Measurements from ENCODE around the gene RSPO4. TPM values are rescaled to one million over a fixed set of nuclear protein-coding genes. Genes with fewer than 3 reads are reported as not detected.

Gene RSPO4
- total RNA-seq, 1 experiment from 2014 or later = not detected

DNA sequence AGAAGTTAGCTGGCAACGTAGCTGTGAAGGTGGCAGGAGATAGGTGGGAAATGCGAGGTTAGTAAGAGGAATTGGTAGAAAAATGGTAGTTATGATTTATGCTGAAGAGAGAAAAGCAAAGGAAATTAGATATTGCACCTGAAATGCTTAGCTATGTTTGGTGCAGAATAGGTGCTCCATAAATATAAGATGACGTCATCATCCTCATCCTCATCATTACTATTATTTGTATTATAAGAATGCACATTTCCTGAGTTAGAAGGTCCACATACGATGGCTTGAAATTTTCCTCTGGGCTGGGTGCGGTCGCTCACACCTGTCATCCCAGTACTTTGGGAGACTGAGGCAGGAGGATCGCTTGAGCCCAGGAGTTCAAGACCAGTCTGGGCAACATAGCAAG lies 46.5 kb downstream of the RSPO4 start:
- DNase-seq (ENCODE audit: low read depth) = no peak
- in situ Hi-C loops (cut with HindIII; ENCODE audit: low pct_unique_long_range_greater_than_20kb, low sequenced_read_pairs) = no loop called here

DNA sequence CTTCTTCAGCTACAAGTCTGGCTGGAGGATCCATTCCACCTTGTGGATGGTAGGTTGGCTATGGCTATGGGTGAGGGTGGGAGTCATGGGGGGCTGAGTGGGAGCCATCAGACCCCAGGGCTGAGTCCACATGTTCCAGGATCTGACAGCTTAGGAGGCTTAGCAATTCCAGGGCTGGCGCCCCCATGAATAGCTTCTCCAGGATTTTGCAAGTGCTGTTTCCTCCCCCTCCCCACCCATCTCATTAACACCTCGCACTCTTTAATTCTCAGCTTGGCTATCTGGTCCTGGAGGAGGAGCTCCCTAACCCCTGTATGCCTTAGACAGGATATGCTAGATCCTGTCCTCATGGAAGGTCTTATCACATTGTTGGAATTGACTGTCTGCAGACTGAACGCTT lies 47.0 kb downstream of the RSPO4 start:
- DNase-seq (ENCODE audit: low read depth) = no peak
- in situ Hi-C loops (cut with HindIII; ENCODE audit: low pct_unique_long_range_greater_than_20kb, low sequenced_read_pairs) = no loop called here

DNA sequence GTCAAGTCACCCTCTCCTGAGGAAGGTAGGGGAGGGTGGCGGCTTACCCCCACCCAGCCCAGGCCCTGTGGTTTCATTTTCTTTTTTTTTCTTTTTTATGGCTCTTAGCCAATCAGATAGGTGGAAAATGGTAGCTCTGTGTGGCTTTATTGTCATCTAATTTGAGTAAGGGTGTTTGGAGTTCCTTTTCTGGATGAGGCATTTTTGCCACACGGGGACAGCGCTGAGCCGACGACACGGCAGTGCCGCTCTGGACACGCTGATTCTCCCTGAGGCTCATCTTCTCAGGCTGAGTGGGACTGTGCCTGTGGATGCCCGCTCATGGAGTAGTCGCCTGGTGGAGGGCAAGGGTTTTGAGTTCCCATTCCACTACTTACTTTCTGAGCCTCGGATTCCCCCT lies 48.4 kb downstream of the RSPO4 start:
- DNase-seq (ENCODE audit: low read depth) = peak; percentile 6
- in situ Hi-C loops (cut with HindIII; ENCODE audit: low pct_unique_long_range_greater_than_20kb, low sequenced_read_pairs) = no loop called here

DNA sequence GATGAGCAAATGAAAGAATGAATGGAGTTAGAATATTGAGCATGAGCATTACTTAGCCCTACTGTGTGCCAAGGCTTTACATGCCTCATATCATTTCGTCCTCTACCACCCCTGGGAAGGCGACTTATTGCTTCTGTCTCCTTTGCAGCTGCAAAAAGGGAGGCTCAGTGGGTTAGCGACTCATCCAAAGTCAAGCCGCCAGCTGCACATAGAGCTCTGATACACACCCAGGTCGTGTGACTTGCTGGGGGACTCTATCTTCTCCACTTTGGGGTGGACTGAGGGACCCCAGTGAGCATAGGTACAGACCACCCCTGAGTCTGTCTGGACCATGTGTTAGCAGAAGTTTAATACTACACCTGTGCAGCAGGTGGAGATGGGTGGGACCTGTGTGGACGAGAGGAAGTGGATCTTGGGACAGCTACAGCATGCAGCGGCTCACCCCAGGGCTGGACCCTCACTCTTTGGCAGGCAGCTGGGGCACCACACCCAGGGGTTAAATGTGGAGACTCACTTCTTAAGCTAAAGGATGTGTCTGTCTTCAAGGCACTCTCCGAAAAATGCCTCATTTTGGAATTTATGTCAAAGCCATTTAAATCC lies 49.8 kb downstream of the RSPO4 start:
- no peak for DNase-seq (ENCODE audit: low read depth)
- in situ Hi-C loops (cut with HindIII; ENCODE audit: low pct_unique_long_range_greater_than_20kb, low sequenced_read_pairs) = no loop called here

DNA sequence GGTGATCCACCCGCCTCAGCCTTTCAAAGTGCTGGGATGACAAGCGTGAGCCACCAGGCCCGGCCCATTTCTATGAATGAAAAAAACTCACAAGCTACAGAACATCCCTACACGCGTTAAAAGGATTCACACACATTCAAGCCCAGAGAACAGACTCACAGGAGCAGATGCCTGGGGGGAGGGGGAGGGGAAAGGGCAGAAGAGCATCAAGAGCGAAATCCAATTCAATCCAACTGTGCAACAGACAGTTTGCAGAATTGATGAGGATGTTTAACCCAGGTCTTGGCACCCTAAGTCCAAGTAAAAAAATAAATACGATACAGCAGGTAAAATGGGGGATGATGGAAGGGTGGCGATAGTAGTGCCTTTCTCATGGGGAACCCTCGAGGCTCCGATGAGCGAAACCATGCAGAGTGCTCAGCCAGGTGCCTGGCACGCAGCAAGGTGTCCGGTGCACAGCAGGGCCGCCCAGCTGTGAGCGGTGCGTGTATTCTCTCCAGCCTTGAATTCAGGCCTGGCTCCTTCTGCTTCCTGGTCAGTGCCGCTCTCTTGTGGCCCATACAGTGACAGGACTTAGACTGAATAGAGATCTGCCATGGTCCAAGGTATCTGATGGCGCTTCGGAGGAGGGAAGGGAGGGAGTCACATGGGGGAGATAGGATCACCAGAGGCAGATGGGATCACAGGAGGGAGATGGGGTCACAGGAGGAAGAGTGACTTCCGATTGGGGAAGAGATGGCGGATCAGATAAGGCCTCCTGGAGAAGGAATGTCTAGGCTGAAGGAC lies 50.5 kb downstream of the RSPO4 start:
- DNase-seq (ENCODE audit: low read depth) = no peak
- in situ Hi-C loops (cut with HindIII; ENCODE audit: low pct_unique_long_range_greater_than_20kb, low sequenced_read_pairs) = no loop called here

DNA sequence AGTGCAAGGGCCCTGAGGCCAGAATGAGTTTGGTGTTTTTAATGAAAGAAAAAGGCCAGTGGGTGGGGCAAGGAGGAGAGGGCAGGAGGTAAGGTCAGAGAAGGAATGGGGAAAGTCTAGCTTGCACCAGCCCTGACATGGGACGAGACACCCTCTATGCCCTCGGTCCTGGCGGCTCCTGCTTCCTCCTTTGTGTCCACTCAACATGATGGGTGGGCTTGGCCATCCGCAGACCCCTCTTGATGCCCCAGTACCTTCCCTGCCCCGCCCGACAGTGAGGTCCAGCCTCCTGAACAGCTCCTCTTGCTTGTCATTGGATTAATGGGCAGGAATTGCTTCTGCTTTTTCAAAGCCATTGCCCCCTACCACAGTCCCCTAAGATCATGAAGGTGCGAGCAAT lies 52.4 kb downstream of the RSPO4 start:
- in situ Hi-C loops (cut with HindIII; ENCODE audit: low pct_unique_long_range_greater_than_20kb, low sequenced_read_pairs) = no loop called here
- no peak for DNase-seq (ENCODE audit: low read depth)

DNA sequence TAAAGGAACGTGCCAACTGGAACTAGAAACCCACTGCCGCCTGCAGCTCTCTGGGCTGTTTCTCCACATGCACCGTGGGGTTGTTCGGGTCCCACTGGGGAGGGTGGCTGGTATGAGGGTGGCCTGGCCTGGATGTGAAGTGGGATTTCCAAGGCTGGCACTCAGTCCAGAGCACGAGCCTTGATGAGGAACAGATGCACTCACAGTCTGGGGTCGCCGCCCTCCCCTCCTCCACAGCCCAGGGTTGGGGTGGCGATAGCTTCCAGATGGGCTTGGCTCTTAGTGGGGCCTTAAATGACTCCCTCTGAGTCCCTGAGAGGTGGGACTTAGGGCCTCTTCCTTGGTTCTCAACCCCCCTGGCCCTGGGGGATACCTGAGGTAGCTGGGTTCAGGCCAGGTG lies 55.3 kb downstream of the RSPO4 start:
- in situ Hi-C loops (cut with HindIII; ENCODE audit: low pct_unique_long_range_greater_than_20kb, low sequenced_read_pairs) = no loop called here
- no peak for DNase-seq (ENCODE audit: low read depth)

DNA sequence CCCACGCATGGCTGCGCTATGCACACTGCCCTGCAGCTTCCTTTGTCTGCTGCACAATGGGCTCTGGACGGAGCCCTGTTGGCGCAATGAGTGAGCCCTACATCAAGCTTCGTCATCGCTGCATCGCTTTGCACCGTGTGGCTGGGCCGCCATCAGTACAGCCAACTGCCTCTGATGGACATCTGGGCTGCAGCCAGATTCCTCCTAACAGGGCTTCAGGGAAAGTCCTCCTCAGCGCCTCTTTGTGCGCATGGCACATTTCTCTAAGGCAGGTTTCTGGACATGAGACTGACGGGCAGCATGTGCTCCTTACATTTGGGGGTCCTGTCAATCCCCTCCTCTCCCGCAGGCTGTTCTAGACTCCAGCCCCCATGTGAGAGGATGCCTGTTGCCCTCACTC lies 56.3 kb downstream of the RSPO4 start:
- in situ Hi-C loops (cut with HindIII; ENCODE audit: low pct_unique_long_range_greater_than_20kb, low sequenced_read_pairs) = no loop called here
- DNase-seq (ENCODE audit: low read depth) = no peak

DNA sequence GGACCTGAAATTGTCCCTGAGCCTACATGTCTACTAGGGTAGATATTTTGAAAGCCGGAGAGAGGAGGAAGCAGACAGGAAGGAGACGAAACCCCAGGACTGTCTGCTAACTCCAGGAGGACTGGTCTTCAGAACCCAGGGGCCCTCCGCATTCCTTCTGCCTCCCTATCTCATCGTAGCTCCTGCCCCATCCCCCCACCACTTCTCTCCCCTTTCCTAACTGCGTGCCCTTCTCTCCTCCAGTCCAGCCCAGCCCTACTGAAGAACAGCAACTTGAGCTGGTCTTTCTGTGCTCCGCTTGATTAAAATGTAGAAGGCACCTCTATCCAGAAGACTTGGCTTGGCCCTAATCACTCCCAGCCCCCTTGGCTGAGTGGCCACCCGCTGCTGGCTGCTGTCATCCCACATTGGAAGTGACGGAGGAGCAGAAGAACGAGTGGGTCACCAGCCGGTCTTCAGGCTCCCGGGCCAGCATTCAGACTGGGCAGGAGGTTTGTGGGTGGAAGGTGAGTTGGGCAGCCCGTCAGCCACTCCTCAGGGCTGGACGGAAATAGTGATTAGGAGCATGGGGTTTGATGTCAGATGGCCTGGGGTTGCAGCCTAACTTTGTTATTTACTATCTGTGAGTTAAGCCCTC lies 57.2 kb downstream of the RSPO4 start:
- DNase-seq (ENCODE audit: low read depth) = no peak
- in situ Hi-C loops (cut with HindIII; ENCODE audit: low pct_unique_long_range_greater_than_20kb, low sequenced_read_pairs) = no loop called here

DNA sequence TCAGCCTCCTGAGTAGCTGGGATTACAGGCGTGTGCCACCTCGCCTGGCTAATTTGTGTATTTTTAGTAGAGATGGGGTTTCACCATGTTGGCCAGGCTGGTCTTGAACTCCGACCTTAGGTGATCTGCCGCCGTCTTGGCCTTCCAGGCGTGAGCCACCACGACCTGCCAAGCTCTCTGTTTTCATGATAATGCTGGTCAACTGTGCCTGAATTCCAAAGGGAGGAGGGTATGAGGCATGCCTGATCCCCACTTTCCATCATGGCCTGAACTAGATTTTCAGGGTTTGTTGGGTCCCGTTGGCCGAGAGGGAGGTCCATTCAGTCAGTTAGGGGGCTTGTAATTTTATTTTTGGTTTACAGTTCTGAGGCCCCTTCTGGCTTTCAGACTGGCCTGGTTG lies 58.0 kb downstream of the RSPO4 start:
- in situ Hi-C loops (cut with HindIII; ENCODE audit: low pct_unique_long_range_greater_than_20kb, low sequenced_read_pairs) = no loop called here
- DNase-seq (ENCODE audit: low read depth) = no peak

DNA sequence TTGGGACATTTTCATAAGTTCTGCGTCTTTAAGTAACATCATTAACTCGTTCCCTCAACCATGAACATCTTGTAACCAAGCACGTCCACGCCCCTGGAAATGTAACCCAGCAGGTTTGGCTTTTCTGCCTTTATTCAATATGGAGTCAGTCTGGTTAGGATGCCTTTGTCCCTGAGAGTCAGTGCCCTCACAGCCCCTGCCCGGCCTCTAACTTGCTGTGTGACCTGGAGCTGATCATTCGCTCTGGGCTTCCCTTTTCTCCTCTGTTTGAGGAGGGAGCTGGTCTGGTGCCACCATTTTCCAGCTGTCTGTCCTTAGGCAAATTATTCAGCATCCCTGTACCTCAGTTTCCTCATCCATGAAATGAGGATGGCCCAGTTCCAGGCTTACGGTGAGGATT lies 59.5 kb downstream of the RSPO4 start:
- in situ Hi-C loops (cut with HindIII; ENCODE audit: low pct_unique_long_range_greater_than_20kb, low sequenced_read_pairs) = no loop called here
- no peak for DNase-seq (ENCODE audit: low read depth)

DNA sequence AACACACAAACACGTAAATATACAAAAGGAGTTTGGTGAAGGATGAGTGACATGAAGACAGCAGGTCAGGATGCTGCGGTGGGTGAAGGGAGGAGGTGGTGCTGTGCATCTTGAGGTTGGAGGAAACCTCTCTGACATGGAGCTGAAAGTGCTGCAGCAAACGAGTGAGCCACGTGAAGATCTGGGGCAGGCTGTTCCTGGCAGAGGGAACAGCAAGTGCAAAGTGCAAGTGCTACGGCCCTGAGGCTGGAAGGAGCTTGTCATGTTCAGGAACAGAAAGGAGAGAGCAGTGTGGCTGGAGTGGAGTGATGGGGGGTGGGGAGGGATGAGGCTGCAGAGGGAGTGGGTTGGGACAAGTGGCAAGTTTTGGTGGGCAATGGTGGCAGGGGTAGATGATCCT lies 61.2 kb downstream of the RSPO4 start:
- no peak for DNase-seq (ENCODE audit: low read depth)
- in situ Hi-C loops (cut with HindIII; ENCODE audit: low pct_unique_long_range_greater_than_20kb, low sequenced_read_pairs) = no loop called here

DNA sequence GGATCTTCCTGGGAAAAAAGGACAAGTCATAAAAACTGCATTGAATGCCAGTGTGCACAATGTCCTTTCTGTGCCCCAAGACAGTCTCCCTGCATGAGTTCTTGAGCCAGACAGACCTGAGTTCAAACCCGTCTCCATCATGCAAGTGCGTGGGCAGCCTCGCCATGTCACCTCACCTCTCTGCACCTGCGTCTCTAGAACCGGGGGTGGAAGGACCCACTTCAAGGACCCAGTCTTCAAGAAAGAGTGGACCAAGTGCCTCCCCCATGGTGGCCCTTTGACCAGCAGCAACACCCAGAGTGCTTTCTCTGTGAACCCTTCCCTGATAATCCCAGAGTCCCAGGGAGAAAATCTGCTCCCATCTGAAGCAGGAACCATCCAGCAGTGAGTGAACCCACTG lies 62.5 kb downstream of the RSPO4 start:
- DNase-seq (ENCODE audit: low read depth) = no peak
- in situ Hi-C loops (cut with HindIII; ENCODE audit: low pct_unique_long_range_greater_than_20kb, low sequenced_read_pairs) = no loop called here

DNA sequence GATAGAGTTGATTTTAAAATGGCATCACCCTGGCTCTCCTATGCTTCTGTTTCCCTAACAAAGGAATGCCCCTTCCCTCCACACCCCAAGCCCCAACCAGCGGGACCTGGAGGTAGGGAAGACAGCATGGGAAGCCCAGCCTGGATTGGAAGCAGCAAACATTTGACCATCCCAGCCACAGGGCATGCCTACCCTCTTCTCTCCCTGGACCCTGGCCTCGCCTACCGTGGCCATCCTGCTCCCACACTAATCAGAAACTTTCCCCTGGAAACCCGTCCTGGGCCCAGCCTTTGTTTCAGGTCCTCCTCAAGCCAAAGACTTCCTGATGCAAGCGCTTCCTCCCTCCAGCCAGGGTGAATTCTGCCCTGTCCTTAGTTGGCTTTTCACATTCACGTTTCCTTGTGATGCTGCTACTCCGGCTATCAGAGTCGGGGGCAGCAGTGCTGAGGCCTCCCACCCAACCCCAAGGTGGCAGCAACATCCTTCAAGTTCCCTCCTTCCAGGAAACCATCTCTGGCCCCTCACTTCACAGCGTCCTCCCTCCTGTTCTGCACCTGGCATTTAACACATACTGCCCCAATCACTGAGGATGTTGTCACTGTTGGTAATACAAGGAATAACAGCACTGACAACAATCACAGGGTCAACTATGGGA lies 67.8 kb downstream of the RSPO4 start:
- DNase-seq (ENCODE audit: low read depth) = no peak
- in situ Hi-C loops (cut with HindIII; ENCODE audit: low pct_unique_long_range_greater_than_20kb, low sequenced_read_pairs) = no loop called here

DNA sequence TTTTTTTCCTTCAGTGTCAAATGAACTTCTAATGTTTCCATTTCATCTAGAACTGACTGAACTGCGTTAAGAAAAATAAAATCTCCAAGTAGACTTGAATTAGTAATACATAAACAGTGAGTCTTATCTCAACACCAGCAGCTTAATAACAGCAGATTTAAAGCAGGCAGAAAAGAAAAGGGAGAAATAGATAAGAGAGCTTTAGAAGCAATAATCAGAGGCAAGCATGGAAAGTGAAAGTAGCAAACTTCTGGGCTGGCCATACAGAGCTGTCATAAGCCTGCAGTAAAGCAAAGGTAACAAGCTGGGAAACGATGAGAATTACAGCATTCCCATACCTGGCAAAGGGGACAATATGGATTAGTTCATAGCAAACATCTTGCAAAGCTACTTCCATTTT lies 69.1 kb downstream of the RSPO4 start:
- DNase-seq (ENCODE audit: low read depth) = no peak
- in situ Hi-C loops (cut with HindIII; ENCODE audit: low pct_unique_long_range_greater_than_20kb, low sequenced_read_pairs) = no loop called here

DNA sequence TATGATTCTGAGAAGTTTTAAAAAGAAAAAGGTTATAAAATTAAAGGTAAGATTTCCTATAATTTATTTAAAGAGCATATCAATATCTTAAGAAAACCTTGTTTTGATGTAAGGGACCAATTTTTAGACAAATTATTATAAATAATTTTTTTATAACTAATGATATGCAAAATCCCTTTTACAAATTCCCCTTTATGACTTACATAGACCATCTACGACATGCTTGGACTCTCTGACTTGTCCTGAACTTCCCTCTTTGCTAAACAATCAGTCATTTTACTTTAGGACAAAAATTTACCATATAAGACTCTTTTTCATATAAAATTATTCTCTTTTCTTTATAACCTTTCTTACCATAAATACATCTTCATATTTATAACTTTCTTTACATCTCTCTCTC lies 70.7 kb downstream of the RSPO4 start:
- in situ Hi-C loops (cut with HindIII; ENCODE audit: low pct_unique_long_range_greater_than_20kb, low sequenced_read_pairs) = no loop called here
- peak; percentile 20 for DNase-seq (ENCODE audit: low read depth)

DNA sequence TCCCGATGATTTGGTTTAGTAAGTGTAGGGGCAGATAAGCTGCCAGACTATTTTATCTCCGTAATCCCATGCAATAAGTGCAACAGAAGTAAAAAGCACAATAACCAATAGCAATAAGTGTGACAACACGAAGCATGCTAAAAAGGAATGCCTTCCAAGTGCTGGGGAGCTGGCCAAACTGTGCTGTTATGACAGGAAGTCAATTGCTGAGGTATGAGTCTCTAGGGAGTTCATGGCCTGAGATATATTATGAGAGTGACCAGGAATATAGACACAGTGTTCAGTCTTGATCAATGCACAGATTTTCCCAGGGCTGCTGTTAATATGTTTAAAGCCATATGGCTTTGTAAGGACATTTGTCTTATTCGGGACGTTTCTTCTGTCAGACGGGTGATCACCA lies 75.4 kb downstream of the RSPO4 start:
- in situ Hi-C loops (cut with HindIII; ENCODE audit: low pct_unique_long_range_greater_than_20kb, low sequenced_read_pairs) = no loop called here
- DNase-seq (ENCODE audit: low read depth) = no peak

DNA sequence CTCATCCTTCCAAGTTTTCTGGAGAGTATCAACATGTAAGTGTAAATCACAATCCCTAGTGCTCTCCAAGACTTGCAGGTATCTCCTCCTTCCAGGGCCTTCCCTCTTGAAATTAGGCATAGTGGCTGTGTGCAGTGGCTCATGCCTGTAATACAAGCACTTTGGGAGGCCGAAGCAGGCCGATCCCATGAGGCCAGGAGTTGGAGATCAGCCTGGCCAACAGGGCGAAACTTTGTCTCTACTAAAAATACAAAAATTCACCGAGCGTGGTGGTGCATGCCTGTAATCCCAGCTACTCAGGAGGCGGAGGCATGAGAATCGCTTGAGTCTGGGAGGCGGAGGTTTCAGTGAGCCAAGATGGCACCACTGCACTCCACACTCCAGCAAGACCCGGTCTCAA lies 76.6 kb downstream of the RSPO4 start:
- DNase-seq (ENCODE audit: low read depth) = no peak
- in situ Hi-C loops (cut with HindIII; ENCODE audit: low pct_unique_long_range_greater_than_20kb, low sequenced_read_pairs) = no loop called here

DNA sequence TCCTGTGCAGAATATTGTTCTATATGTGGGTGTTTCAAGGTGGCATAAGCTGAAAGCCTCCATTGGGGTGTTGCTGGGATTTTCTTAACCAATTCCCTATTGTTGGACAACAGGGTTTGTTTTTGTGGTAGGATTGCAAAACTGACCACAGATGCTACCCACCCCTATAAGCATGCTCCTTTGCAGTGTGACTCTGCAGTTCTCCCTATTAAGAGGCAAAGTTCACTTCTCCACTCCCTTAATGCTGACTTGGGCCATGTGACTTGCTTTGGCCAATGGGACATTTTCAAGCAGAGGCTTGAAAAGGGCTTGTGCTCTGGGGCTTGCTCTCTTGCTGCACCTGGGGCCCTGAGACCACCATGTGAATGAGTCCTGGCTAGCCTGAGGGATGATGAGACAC lies 77.5 kb downstream of the RSPO4 start:
- in situ Hi-C loops (cut with HindIII; ENCODE audit: low pct_unique_long_range_greater_than_20kb, low sequenced_read_pairs) = no loop called here
- DNase-seq (ENCODE audit: low read depth) = no peak
